Measurements from ENCODE around the gene GNPTG. TPM values are rescaled to one million over a fixed set of nuclear protein-coding genes. Genes with fewer than 3 reads are reported as not detected.

The GNPTG gene
- total and polyA plus RNA-seq, 2 of the 13 experiments (the other 11 are each of a cell fraction or from before 2014, with no cell fraction given) = 22.7 to 71.1 TPM

GRCh38 chr16:1343428-1344242 is 8.1 kb upstream of the GNPTG start (continued):
- TF ChIP-seq ZNF350 (CRISPR knock-in tag; IDR thresholded peaks at IDR 0.05; ENCODE audit: borderline replicate concordance, low read depth) = no peak
- TF ChIP-seq ZNF567 (CRISPR knock-in tag; IDR thresholded peaks at IDR 0.05; ENCODE audit: borderline replicate concordance) = 0 out of 2 replicates have a peak, but pooled peaks have one; percentile 41
- no peak for TF ChIP-seq ARID5B (CRISPR knock-in tag; IDR thresholded peaks at IDR 0.05)
- no peak for TF ChIP-seq ZNF44 (CRISPR knock-in tag; IDR thresholded peaks at IDR 0.05)
- TF ChIP-seq, protein P1, sequence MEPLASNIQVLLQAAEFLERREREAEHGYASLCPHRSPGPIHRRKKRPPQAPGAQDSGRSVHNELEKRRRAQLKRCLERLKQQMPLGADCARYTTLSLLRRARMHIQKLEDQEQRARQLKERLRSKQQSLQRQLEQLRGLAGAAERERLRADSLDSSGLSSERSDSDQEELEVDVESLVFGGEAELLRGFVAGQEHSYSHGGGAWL (CRISPR knock-in tag; IDR thresholded peaks at IDR 0.05) = no peak
- no peak for TF ChIP-seq ZNF281 (CRISPR knock-in tag; IDR thresholded peaks at IDR 0.05; ENCODE audit: borderline replicate concordance)
- TF ChIP-seq ZFX (CRISPR knock-in tag; IDR thresholded peaks at IDR 0.05; ENCODE audit: low read depth) = peak; percentile 35; the same call in 1 of the 2 replicates
- TF ChIP-seq KDM6A (CRISPR knock-in tag; IDR thresholded peaks at IDR 0.05; ENCODE audit: low read depth) = no peak
- no peak for TF ChIP-seq ZNF550 (CRISPR knock-in tag; IDR thresholded peaks at IDR 0.05; ENCODE audit: borderline replicate concordance)
- TF ChIP-seq, protein P2, sequence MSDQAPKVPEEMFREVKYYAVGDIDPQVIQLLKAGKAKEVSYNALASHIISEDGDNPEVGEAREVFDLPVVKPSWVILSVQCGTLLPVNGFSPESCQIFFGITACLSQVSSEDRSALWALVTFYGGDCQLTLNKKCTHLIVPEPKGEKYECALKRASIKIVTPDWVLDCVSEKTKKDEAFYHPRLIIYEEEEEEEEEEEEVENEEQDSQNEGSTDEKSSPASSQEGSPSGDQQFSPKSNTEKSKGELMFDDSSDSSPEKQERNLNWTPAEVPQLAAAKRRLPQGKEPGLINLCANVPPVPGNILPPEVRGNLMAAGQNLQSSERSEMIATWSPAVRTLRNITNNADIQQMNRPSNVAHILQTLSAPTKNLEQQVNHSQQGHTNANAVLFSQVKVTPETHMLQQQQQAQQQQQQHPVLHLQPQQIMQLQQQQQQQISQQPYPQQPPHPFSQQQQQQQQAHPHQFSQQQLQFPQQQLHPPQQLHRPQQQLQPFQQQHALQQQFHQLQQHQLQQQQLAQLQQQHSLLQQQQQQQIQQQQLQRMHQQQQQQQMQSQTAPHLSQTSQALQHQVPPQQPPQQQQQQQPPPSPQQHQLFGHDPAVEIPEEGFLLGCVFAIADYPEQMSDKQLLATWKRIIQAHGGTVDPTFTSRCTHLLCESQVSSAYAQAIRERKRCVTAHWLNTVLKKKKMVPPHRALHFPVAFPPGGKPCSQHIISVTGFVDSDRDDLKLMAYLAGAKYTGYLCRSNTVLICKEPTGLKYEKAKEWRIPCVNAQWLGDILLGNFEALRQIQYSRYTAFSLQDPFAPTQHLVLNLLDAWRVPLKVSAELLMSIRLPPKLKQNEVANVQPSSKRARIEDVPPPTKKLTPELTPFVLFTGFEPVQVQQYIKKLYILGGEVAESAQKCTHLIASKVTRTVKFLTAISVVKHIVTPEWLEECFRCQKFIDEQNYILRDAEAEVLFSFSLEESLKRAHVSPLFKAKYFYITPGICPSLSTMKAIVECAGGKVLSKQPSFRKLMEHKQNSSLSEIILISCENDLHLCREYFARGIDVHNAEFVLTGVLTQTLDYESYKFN (CRISPR knock-in tag; conservative IDR thresholded peaks at IDR 0.05) = 0 out of 2 replicates have a peak, but pooled peaks have one; percentile 16
- TF ChIP-seq PHF5A (CRISPR knock-in tag; IDR thresholded peaks at IDR 0.05; ENCODE audit: low read depth, unreplicated experiment) = no peak
- no peak for TF ChIP-seq ZC3H13 (CRISPR knock-in tag; IDR thresholded peaks at IDR 0.05)
- TF ChIP-seq, protein P3, sequence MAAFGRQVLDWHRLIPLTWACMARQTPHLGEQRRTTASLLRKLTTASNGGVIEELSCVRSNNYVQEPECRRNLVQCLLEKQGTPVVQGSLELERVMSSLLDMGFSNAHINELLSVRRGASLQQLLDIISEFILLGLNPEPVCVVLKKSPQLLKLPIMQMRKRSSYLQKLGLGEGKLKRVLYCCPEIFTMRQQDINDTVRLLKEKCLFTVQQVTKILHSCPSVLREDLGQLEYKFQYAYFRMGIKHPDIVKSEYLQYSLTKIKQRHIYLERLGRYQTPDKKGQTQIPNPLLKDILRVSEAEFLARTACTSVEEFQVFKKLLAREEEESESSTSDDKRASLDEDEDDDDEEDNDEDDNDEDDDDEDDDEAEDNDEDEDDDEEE (CRISPR knock-in tag; IDR thresholded peaks at IDR 0.05) = peak; percentile 46; the same call in 1 of the 2 replicates
- TF ChIP-seq MAZ (IDR thresholded peaks at IDR 0.05; ENCODE audit: borderline replicate concordance, low read depth, low read length) = no peak
- TF ChIP-seq MAZ (CRISPR knock-in tag; IDR thresholded peaks at IDR 0.05; ENCODE audit: low read depth) = no peak
- no peak for TF ChIP-seq ZNF839 (CRISPR knock-in tag; IDR thresholded peaks at IDR 0.05; ENCODE audit: borderline replicate concordance)
